Thoracic aorta (tissue), 2 donors: ENCODE data around the gene BLOC1S1. TPM values are rescaled to one million over a fixed set of nuclear protein-coding genes. Genes with fewer than 3 reads are reported as not detected.

ENCODE experiments used
- ATAC-seq: fragments of 150-250 bp; one replicate; pipeline ENCODE4 v1.8.0; 2017; ENCODE audit warnings: low read depth; ENCODE audit not compliant: insufficient number of reproducible peaks, low FRiP score
- DNase-seq: peaks from one replicate; pipeline ENCODE4 v3.0.0-alpha.2; 2020; ENCODE audit warnings: low spot score
- H3K27ac ChIP-seq, 2 donors: fragments of 200-600 bp; sonication (generic); 1 replicate in 1 of 2; 2 replicates in 1 of 2; pipeline ENCODE4 v1.5.1; 2016; ENCODE audit warnings: mild to moderate bottlenecking in 2 of 2, moderate library complexity in 2 of 2
- H3K27me3 ChIP-seq: fragments of 200-600 bp; sonication (generic); replicated peaks from 2 replicates; pipeline ENCODE4 v1.6.0; 2016; ENCODE audit warnings: mild to moderate bottlenecking; ENCODE audit not compliant: insufficient read depth
- H3K36me3 ChIP-seq: fragments of 200-600 bp; sonication (generic); one replicate; pipeline ENCODE4 v1.5.1; 2016
- H3K4me1 ChIP-seq, 2 donors: fragments of 200-600 bp; sonication (generic); 1 replicate in 1 of 2; 2 replicates in 1 of 2; pipeline versions ENCODE4 v1.5.1 to v1.6.0; 2016; ENCODE audit warnings: low read depth in 2 of 2, mild to moderate bottlenecking in 1 of 2; ENCODE audit not compliant: control insufficient read depth in 1 of 2
- H3K4me3 ChIP-seq: fragments of 200-600 bp; sonication (generic); 2 replicates; pipeline ENCODE4 v1.5.1; 2016; ENCODE audit warnings: mild to moderate bottlenecking
- H3K9me3 ChIP-seq: fragments of 200-600 bp; sonication (generic); 2 replicates; pipeline ENCODE4 v1.5.1; 2016
- CTCF ChIP-seq: fragments of 200-600 bp; sonication (generic); IDR thresholded peaks from one replicate; pipeline ENCODE4 v1.5.1; 2019; ENCODE audit warnings: antibody characterized with exemption
- total RNA-seq, 2 donors: library from RNA; depleted of rRNA; stranded (reverse); fragments of >200 nt; gene quantifications; one replicate each; pipeline versions ENCODE4 v1.1.0 to v1.2.3, GENCODE V29; 2016

The BLOC1S1 gene
- total RNA-seq, 2 donors from 2014 or later: 113 to 117 TPM

DNA sequence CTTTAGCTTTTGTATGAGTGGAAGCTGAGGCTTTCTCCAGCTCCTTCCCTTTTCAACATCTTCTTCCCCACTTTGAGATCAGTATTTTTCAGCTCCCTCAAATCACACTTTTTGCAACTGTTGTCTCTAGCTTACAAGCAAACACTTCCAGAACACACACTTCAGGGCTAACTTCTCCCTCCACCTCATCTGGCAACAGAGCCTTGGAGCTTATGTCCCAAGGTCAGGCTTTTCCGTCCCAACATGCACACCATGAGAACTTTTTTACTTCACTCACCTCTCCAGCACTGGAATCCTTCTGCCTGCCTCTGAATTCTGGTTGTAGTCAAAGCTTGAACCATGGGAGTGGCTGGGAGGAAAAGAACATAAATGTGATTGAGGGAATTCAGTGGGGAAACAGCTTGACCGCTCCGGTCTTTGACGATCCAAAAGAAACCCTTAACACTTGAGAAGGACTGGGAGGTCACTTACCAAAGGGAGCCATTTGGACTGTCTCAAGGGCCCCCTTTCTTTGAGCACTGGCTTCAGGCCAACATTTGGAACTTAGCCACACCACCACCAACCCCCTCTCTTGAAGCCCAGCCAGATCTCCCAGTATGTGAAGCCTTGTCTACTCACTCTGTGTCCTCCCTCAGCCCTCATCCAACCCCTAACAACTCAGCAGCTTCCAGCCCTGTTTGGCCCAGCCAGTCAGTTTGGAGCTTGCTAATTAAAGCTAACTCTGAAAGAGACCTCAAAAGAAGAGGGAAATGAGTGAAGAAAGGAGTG is 3.9 kb upstream of the BLOC1S1 start:
- TF ChIP-seq CTCF: no peak
- Histone ChIP-seq H3K27me3 (no peaks in the 10 kb centered on the region), H3K4me1 (peaks cover 50 to 76% of the 10 kb centered on the region in 2 donors), H3K9me3 (no peaks in the 10 kb centered on the region), H3K27ac (peak overlapping the region; percentile 90 to 92), H3K36me3 (no peaks in the 10 kb centered on the region), H3K4me3 (peak overlapping the region; percentile 53)
- DNase-seq (no peak), ATAC-seq (no peak)

GRCh38 chr12:55712700-55713415 is 3.0 kb upstream of the BLOC1S1 start:
- ATAC-seq: no peak
- Histone ChIP-seq H3K36me3 (no peaks in the 10 kb centered on the region), H3K4me1 (peaks cover 59 to 85% of the 10 kb centered on the region in 2 donors), H3K9me3 (no peaks in the 10 kb centered on the region), H3K4me3 (peak overlapping the region; percentile 53), H3K27ac (peak overlapping the region; percentile 90 to 92), H3K27me3 (no peaks in the 10 kb centered on the region)
- no peak for TF ChIP-seq CTCF
- DNase-seq: no peak

DNA sequence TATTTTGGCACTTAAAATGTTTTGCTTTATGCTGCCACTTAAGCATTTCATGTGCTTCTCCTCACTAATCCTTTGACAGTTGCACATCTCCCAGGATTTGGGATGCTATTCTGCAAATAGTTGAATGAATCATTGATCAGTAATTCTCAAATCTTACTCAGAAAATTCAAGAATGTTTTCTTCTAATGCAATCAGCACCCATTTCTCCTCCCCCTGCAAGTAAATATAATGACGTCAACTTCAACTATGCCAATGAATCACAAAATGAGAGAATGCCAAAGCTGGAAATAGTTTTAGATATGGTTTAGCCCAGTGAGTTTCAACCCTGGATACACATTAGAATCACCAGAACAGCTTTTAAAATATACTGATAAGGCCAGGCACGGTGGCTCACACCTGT is 2.1 kb upstream of the BLOC1S1 start:
- no peak overlapping the region for H3K4me3 ChIP-seq
- TF ChIP-seq CTCF: no peak
- DNase-seq (no peak), ATAC-seq (no peak)
- H3K4me1 ChIP-seq: peaks cover 63 to 86% of the 10 kb centered on the region in 2 donors
- H3K9me3 ChIP-seq: no peaks in the 10 kb centered on the region
- H3K27ac ChIP-seq: peak overlapping the region; percentile 90 to 92
- H3K36me3 ChIP-seq: no peaks in the 10 kb centered on the region
- no peaks in the 10 kb centered on the region for H3K27me3 ChIP-seq

- Histone ChIP-seq H3K9me3 (no peaks in the 10 kb centered on the region), H3K4me3 (peak overlapping the region; percentile 78), H3K4me1 (peaks cover 69 to 85% of the 10 kb centered on the region in 2 donors), H3K27me3 (no peaks in the 10 kb centered on the region), H3K27ac (peak overlapping the region; percentile 92 to 95), H3K36me3 (no peaks in the 10 kb centered on the region)
- DNase-seq: no peak
- no peak for ATAC-seq
- no peak for TF ChIP-seq CTCF
These were observed 579 bp upstream of the BLOC1S1 start for GRCh38 chr12:55715169-55715764.

- no peak for ATAC-seq
These were observed 724 bp downstream of the BLOC1S1 start for GRCh38 chr12:55716582-55716957.

More at GRCh38 chr12:55716582-55716957, 724 bp downstream of the BLOC1S1 start:
- H3K4me3 ChIP-seq: peak overlapping the region; percentile 78
- H3K27me3 ChIP-seq: no peaks in the 10 kb centered on the region
- H3K4me1 ChIP-seq: peaks cover 68 to 84% of the 10 kb centered on the region in 2 donors
- no peaks in the 10 kb centered on the region for H3K36me3 ChIP-seq
- H3K27ac ChIP-seq: peak overlapping the region; percentile 92 to 95
- no peak for DNase-seq
- TF ChIP-seq CTCF: no peak
- H3K9me3 ChIP-seq: no peaks in the 10 kb centered on the region
